Amygdala (tissue), 56 donors: ENCODE data around the gene RAE1.

ENCODE experiments used
- DNase-seq, 56 donors: peaks; one replicate each; lab custom pipeline; 2025; lab: John Stamatoyannopoulos, UW

Gene RAE1

DNA sequence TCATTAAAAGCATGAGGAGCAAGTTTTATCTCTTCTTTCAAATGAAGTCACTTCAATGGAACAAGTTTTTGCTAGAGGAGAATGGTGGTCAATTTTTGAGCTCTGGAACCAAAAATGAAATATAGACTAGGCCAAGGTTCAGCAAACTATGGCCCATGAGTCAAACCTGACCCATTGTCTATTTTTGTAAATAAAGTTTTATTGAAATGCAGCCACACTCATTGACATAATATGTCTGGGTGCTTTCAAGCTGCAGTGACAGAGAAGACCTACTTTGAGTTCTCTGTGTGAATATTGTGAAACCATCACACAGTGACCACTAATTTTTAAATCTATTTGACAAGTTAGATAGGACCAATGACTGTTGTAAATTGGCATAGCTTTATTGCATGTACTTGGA is 13.4 kb downstream of the RAE1 start:
- no peak for DNase-seq

DNA sequence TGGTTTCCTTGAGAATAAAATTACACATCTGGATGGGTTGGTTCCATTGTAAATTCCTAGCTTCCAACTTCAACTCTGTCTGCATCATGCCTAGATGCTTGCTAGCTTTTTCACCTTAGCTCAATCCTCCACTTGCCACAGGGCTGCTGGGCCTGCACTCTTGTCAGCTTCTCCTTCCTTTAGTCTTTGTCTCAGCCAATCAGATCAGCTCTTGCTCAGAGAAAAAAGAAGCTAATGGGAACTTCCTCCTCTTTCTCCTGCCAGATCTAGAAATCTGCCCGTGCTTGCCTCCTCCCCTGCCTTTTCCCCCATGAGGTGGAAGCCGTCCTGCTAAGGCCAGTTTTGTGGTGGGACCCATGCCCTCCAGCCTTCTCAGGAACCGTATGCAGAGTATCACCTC is 18.5 kb downstream of the RAE1 start:
- DNase-seq, result no peak

DNA sequence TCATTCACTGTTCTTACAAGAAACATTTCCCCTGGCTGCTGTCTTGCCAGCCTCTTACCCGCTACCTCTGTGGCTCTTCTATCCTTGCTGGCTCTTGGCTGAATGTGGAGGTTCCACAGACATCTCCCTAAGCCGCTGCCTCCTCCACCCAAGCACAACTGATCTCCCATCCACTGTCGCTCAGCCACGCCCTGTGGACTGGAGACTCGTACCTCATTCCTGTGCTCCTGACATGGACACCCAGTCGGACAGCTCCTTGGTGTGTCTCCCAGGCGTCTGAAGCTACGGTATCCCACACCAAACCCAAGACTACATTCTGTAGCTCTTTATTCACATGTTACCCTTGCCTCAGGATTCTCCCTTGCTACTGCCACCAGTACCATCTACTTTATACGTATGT is 19.3 kb downstream of the RAE1 start:
- no peak for DNase-seq

DNA sequence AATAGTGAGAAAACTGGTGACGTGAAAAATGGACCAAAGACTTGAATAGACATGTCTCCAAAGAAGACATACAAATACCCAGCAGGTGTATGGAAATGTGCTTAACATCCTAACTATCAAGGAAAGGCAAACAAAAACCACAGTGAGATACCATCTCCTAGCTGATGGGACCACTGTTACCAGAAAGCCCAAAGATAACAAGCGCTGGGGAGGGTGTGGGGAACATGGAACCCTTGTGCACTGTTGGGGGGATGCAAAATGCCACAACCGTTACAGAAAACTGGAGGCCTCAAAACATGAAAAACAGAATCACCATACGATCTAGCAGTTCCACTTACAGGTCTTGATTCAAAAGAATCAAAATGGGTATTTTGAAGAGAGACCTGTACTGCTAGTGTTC is 20.3 kb downstream of the RAE1 start:
- no peak for DNase-seq

DNA sequence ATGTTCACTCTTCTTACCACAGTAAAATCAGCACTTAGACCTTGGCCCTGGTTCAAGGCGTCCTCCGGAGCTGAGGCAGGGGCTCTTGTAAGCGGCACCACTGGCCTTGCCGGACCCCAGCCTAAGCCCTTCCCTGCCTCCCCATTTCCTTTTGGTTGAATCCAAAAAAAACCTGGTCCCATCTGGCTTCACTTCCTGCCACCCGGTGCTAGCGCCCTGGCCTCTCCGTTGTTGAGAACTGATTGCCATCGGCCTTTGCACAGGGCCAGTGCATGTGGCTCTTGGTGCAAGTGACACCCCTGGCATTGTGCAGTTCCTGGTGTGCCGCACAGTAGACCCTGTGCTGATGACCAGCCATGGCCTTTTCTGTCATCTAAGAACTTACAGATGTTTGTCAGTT is 21.1 kb downstream of the RAE1 start:
- DNase-seq, result no peak

DNA sequence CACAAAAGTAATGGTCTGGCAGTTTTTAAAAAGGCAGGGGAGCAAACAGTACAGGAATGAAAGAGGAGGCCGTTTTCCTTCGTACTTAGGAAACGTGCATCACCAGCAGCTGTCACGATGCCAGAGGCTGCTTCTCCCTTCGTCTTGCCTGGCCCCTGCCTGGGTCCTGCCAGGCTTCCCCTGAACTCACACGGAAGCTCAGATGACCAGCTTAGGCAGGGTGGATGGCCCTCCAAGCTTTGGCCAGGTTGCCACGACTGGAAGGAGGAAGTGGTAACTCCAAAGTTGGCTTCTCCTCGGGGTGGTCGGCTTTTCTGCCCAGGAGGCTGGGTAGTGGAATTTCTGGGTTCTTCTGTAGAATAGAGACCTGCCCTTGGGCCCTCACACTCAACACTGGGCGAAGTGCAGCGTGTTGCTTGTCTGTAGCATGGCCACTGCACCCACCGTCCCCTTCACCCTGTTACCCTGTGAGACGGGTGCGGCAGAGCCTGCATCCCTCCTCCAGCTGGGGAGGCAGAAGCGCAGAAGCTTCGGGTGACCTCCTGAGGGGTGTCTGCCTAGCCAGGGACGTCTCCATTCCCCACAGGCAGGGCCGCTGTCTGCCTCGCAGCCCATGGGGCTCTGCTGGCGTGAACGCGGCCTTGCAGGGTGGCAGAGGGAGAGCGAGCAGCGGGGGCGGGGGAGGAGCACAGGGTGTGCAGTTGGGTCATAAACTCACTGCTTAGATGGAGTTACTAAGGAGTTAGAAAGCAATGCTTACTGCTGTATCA is 21.7 kb downstream of the RAE1 start:
- no peak for DNase-seq

DNA sequence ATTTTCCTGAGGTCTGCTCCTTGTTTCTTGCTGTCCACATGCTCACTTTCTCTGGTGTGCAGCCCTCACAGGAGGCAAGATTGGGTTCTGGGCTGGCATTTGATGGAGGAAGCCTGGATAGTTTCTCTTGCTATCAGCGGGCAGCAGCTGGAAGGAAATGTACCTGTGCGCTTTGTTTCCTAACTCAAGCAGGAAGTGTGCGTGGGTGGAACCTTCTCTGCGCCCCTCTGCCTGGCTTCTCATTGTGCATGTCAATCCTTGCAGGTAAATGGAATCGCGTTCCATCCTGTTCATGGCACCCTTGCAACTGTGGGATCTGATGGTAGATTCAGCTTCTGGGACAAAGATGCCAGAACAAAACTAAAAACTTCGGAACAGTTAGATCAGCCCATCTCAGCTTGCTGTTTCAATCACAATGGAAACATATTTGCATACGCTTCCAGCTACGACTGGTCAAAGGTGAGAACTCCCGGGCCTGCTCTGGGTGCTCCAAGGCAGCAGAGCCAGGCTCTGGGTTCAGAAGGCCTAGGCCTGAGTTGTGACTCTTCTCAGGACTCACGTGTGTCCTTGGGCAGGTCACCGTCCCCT is 23.4 kb downstream of the RAE1 start:
- DNase-seq, result no peak

DNA sequence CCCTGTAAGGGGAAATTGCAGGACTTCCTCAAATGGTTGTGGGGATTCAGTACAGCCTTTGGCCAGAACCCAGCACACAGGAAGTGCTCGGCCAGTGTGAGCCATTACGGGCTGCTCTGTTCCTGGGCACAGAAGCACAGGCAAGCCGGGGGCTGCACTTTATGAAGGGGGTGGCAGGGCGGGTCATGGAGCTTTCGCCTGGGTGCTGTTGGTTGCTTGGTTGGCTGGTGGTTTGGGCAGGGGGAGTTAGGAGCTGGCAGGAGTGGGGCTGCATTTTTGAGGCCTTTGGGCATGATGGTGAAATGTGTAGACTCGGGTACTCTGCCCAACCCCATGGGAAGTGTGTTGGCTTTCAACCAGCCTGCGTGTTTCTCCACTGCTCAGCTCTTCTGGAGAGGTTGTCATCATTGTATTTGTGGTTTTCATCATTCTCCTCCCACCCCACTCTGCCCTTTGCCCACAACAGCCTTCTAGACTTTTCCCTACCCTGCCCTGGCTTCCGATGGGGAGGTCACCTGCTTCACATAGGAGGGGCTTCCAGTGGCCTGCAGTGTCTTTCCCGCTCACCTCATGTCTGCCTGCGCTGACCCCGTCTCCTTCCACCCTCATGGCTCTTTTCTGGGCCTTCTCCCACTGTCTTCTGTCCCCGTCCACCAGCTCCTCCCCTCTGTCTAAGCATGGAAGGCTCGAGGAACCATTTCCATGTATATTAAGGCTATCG is 24.0 kb downstream of the RAE1 start:
- peak in 3 of 56 donors; percentile 23 to 60 (median 28) for DNase-seq

DNA sequence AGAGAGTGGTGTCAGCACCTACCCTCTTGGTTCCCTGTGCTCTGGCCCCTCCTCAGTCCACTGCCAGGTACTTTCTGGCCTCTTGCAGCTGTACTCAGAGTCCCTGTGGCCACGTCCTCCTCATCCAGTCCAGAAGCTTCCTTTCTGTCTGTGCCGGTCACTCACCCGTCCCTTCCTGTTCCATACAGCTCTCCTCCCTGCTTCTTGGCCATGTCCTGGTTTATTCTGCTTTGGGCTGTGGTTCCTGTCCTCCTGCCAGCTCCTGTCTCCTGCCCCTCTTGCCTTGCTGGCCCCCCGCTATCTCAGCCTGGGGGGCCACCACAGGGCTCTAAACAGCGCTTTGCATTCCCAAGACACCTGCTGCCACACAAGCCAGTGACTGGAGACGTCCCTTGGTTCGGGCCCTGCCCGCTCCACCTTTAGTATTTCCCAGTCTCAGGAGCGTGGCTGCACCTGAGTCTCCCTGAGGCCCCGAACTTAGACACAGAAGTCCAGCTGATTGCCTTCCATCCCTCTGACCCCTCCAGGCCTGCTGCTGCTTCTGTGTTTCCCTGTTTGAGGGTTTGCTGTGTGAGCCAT is 24.7 kb downstream of the RAE1 start:
- DNase-seq, result no peak

DNA sequence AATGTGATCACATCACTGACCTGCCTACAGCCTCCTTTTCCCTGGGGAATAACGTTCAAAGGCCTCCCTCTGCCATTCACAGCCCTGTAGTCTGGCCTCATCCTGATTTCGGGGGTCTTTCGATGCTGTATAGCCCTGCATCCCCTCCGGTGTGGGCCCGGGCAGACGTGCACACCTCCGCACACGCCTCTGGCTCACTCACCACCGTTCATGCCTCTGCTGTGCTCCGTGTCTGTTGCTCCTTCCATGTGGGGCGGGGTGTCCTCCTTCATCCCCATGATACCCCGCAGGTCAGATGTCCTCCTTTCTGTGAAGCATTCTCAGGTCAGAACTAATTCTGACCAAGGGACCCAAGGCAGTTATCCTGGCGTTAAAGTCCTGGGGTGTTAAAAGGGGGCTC is 26.3 kb downstream of the RAE1 start:
- DNase-seq, result no peak

DNA sequence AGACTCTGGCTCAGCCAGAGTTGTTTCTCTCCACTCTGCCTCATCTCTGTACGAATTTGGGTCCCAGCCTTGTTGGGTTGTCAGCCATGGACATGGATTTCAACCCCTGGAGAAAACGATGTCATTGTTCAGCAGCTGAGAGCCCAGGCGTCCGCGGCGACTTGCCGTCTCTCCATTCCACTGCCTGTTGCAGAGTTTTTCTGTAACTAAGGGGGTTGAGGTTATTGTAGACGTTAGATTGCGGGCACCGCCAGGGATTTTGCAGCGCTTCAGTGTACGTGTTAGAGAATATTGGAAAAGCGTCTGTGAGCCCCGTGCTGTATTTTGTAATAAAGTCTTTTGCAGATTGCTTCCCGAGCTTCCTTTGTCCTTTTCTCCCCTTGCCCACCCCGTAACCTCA is 27.1 kb downstream of the RAE1 start:
- DNase-seq, result no peak

DNA sequence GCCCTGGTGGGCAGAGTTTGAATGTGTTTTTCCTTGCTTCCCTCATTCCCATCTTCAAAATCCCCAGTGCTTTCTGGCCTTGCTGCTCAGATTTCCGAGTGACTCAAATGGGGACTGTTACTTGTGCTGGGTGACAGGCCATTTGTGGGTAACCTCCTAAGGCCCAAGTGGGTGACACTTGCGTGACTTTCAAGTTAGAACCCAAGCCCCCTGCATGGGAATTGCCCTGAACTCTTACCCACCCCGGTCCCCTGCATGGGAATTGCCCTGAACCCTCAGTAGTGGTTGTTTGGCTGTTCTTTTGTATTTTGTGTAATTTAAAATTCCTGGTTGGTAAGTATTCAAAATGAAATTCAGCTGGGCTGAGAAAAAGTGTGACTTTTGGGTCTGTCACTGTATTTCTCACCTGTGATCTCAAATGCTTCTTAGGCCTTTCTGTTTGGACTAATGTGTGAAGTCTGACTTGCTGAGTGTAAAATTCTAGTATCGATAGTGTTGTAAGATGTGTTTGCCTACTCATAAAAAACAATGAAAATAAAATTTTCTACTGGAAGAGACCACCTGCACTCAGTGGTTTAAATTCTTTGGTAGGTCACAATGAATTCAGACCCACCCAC is 27.7 kb downstream of the RAE1 start:
- no peak for DNase-seq

DNA sequence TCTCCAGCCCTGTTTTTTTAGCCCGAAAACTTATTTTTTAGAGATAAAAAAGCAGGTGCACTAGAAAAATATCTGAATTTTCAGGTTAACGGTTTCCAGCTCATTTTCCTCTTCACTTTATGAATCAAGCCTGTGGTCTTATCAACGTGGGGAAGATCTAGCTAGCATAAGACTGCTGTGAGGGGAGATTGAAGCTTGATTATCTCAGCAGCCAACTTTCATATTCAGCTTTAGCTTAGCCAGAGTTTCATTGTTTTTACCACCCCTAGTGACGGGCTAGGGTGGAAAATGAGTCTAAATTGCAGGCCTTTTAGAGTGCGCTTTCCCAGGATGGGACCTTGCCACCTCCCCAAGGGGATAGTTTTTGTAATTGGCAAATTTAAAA is 28.2 kb downstream of the RAE1 start:
- DNase-seq, result no peak

DNA sequence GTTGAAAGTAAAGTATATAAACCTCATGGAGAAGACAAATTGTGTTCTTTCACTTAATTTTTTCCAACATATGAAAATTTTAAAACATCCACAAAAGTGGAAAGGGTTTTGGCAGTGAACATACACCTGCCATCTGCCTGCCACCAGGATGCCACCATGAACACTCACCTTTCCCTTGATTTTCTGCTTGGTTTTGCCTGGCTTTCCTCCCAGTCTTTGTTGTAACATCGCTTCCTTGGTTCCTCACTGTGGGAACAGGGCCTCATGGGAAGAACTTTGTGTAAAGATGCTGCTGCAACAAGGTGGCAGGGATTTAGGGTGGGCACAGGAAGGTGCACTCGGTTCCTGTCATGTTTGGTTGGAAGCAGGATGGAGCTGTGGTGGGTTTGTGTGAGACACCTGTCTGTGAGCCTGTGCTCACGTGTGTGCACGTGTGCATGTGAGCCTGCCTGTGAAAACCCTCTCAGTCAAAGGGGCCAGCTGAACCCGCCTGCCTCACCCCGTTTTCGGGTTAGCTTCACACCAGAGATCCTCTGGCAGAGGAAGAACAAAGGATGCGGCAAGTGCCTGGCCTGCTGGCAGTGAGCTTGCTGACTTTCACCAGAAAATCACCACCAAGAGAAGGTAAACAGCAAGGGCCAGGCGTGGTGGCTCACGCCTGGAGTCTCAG is 29.2 kb downstream of the RAE1 start:
- DNase-seq, result no peak

DNA sequence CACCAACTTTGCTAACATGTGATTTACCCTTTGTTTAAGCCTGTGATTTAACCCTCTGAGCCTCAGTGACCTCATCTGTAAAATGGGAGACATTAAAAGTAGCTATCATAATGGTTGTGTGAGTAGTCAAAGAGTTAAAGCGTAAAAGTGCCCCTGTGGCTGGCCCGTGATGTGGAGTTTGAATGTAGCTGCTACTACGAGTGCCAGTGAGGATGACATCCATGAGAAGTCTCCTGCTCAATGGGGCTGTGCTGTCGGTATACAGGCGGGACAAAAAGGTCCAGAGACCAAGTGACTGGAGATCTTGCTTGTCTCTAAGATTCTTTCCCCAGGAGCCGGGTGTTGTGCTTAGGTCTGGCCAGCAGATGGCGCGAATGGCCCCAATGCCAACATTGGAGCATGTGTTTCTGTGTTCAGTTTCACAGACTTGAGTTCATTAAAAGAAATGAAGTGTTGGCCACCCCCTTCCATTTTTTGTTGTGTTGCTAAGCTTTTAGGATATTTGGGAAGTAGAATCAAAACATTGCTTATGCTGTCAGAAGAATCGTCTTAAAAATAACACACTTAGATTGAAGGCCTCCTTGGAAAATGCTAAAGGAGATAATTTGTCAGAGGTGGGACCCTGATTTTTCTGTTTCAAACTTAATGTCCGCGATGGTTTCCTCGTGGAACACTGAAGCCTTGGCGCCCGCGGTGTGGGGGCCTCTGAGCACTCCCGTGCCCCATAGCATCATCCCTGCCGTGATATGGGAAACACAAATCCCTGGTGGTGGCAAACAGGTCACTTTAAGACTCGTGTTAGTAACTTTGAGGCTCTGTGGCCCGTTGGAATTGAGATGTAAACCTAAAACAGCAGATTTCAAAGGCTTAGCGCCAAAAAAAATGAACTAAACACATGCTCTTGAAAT is 30.8 kb downstream of the RAE1 start:
- peak in 48 of 56 donors; percentile 17 to 92 (median 66) for DNase-seq

DNA sequence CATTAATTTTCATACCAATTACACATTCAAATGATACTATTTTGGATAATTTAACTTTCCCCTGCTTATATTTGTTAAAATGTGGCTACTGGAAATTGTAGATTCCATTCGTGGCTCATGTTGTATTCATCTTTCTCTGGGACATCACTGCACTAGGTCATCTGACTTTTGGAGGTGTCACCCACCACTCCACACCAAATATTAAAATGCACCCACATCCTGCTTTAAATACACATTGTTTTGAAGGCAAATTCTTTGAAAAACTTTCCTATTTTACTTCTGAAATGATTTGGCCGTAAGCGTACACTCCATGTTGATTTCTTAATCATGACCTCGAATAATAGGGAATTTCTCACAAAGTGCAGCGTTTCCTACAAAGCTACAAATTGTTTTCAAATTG is 31.5 kb downstream of the RAE1 start:
- no peak for DNase-seq

DNA sequence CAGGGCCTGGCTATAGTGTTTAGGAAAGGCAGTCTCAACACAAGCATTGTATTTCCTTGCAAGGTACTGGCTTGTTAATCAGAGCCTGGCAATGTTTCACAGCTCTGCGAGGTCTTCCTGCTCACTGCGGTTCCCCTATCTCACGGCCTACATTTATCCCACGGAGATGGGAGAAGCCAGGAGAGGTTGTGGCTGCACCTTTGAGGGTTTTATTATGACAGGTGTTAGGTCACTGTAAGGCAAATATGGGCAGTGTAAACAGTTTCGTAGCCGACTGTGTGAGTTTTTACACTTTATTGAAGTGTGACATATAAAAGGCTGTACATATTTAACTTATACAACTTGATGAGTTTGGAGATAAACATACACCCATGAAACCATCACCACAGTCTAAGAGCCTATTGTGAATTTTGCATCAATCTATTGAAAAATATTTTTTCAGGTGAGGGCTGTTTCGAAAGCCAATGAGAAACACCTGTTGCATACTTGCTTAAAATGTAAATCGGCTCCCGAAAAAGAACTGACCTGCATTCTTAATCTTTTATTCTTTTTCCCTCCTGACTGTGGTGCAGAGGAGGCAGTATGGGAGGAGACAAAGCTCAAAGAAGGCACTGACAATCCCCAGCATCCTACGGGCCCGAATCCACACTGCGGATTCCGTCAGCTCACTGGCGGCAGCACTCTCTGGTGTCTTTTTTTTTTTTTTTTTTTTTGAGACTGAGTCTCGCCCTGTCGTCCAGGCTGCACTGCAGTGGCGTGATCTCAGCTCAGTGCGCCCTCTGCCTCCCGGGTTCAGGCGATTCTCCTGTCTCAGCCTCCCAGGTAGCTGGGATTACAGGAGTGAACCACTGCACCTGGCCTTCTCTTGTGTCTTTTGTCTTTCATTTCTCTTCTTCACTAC is 32.6 kb downstream of the RAE1 start:
- DNase-seq, result no peak

DNA sequence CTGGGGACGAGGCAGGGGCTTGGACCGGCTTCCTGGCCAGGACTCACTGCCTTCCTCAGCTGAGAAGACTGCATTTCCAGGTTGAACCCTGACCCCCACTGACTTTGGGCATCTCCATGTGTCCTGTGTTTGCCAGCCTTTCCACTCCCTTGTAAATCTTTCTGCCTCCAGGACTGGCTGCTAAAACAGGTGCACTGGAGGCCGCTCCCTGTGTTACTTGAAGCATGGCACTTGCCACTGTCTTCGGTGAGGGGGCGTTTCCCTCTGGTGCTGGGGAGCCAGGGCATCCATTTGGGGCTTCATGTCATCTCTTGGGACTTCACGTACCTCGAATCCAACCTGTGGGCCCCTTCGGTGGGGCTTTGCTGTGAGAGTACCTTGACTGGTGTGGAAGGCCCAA is 33.4 kb downstream of the RAE1 start:
- no peak for DNase-seq
